ENCODE results near the gene SEMG2.

SEMG2 gene

DNA sequence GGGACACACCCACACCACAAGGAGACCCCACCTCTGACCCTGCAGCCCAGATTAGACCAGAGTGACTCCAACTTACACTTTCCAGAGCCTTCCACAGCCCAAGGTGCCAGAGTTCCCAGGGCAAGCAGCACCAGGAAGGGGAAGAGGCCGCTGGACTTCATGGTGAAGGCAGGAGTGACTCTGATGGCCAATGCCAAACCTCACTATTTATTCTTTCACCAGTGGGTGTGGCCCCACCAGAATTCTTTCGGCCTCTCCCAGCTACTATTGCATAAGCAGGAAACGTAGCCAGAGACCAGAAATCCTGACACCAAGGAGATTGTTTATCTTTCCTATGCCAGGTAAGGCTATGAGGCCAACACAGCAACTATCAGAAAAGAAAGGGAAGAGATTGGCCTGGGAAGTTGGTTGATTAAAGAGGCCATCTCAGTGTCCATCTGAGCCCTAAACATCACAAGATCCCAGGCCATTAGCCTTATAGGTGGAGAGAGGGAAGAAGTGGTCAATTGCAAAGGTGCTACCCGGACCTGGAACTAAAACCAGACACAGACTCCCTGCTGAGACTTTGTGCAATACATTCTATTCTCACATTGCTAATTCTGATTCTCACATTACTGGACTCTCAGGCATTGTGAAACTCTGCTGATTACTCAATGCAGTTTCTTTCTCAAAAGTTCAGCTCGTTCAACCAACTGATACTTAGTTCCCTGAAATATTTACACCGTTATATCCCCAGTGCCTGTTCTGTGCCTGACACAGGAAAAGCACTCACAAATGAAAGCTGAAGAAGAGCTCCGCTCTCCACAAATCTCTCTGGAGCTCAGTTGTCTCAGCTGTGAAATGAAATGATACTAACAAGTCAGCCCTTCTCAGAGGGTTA is 33.5 kb downstream of the SEMG2 start, which contains the start of gene SLPI:
TSS of gene SLPI (minus strand) at position 182 of the 880 bp plus-strand sequence. CDS start at position 161, 21 bp downstream.
- Mint-ChIP-seq H3K4me3 (no peak within 1 kb of the TSS), H3K36me3 (no peaks in the 10 kb centered on the region), H3K9me3 (no peaks in the 10 kb centered on the region), H3K27ac (no peak within 1 kb of the TSS), H3K27me3 (peaks cover 60% of the 10 kb centered on the region), H3K4me1 (no peaks in the 10 kb centered on the region)
- ATAC-seq: no peak

DNA sequence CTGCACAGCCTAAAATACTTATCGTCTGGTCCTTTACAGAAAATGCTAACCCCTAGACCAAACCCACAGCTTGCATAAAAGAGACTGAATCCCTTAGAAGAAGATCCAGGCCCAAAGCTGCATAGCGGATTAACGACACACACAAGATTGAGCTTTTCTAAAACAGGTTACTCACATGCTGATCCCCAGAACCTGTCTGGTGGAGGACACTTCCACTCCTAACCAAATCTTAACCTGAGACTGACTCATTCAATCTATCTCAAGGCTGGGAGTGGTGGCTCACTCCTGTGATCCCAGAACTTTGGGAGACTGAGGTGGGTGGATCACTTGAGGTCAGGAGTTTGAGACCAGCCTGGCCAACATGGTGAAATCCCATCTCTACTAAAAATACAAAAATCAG is 36.0 kb downstream of the SEMG2 start:
- no peak overlapping the region for H3K4me3 Mint-ChIP-seq
- no peaks in the 10 kb centered on the region for H3K4me1 Mint-ChIP-seq
- no peak overlapping the region for H3K27ac Mint-ChIP-seq
- no peaks in the 10 kb centered on the region for H3K9me3 Mint-ChIP-seq
- no peak for ATAC-seq
- H3K27me3 Mint-ChIP-seq: peaks cover 49% of the 10 kb centered on the region
- H3K36me3 Mint-ChIP-seq: no peaks in the 10 kb centered on the region

DNA sequence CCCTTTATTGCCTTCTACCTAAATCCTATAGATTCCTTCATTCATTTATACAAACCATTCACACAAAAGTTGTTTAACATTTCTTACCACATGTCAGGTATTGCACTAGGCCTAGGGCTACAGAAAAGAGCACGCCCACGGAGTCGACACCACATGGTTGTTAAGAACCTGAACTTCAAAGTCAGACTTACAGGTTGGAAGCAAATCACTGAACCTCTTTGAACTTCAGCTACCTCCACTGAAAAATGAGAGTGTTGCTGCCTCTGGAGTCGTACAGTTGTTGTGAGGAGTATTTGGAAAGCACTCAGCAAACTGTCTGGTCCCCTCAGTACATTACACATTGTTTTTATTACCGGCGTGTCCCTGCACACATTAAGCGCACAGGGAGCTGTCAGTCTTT is 36.5 kb downstream of the SEMG2 start:
- Mint-ChIP-seq H3K27ac (no peak overlapping the region), H3K4me1 (no peaks in the 10 kb centered on the region), H3K9me3 (no peaks in the 10 kb centered on the region), H3K36me3 (no peaks in the 10 kb centered on the region), H3K4me3 (no peak overlapping the region), H3K27me3 (peaks cover 44% of the 10 kb centered on the region)
- no peak for ATAC-seq

DNA sequence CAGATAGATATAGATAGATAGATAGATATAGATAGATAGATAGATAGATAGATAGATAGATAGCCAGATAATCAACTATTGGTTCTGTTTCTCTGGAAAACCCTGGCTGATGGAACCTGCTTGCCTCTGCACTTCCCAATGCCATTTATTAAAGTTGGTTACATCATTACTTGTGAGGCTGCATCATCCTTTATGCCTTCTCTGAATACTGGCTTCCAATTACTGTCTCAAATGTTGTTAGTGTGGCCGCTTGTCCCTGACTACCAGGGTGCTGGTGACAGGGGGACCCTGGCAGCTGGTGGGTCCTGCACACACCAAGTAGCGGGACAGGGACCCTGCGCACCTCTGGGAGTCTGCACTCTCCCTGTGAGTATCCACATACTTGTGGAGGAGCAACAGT is 37.1 kb downstream of the SEMG2 start:
- Mint-ChIP-seq H3K9me3 (no peaks in the 10 kb centered on the region), H3K36me3 (no peaks in the 10 kb centered on the region), H3K4me1 (no peaks in the 10 kb centered on the region), H3K27me3 (peaks cover 38% of the 10 kb centered on the region), H3K27ac (no peak overlapping the region), H3K4me3 (no peak overlapping the region)
- ATAC-seq: no peak

DNA sequence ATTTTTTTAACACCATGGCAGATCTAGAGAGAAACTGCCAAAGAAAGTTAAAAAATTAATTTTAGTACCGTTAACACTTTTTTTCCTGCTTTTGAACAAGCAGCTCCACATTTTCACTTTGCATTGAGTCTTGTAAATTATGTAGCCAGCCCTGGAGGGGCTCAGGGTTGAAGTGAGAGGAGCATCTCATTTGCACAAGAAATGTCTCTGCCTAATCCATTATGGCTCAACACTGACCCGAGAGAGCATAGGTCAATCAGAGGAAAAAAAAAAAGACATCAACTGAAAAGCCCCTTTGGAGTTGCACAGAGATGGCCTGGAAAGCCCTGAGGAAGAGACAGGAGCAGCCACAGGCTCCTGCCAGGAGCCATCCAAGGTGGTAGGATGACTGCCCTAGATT is 37.5 kb downstream of the SEMG2 start:
- Mint-ChIP-seq H3K36me3 (no peaks in the 10 kb centered on the region), H3K9me3 (no peaks in the 10 kb centered on the region), H3K27me3 (peaks cover 35% of the 10 kb centered on the region), H3K4me1 (no peaks in the 10 kb centered on the region), H3K4me3 (no peak overlapping the region), H3K27ac (no peak overlapping the region)
- no peak for ATAC-seq

DNA sequence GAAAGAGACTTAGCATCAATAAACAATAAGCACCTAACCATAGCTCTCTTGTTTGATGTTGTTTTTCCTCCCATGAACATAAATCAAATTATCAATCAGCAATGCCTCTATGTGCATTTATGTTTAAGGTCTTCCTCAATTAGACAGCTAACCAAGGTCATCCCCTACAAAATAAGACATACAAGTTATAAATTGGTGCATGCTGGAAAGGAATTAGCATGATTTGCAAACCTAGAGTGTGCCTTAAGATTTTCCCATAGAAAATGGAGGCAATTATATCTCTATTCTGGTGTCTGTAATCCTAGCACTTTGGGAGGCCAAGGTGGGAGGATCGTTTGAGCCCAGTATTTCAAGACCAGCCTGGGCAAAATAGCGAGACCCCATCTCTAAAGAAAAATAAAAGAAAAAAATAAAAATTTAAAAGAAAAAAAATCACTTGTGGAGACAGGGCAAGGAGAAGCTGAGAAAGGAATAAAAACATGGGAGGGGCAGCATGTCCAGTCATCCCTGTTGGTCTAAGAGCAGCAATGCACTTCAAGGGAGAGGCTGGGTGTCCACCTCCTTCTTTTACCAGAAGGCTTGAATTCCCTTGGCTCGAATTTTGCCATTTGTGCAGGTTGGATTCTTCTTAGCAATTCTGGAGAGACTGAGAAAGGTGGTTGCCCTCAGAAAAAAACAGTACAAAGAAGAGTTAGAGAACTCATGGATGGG is 42.5 kb downstream of the SEMG2 start:
- no peaks in the 10 kb centered on the region for H3K36me3 Mint-ChIP-seq
- H3K9me3 Mint-ChIP-seq: no peaks in the 10 kb centered on the region
- H3K4me1 Mint-ChIP-seq: no peaks in the 10 kb centered on the region
- no peak overlapping the region for H3K4me3 Mint-ChIP-seq
- H3K27me3 Mint-ChIP-seq: peaks cover 45% of the 10 kb centered on the region
- no peak overlapping the region for H3K27ac Mint-ChIP-seq
- no peak for ATAC-seq

DNA sequence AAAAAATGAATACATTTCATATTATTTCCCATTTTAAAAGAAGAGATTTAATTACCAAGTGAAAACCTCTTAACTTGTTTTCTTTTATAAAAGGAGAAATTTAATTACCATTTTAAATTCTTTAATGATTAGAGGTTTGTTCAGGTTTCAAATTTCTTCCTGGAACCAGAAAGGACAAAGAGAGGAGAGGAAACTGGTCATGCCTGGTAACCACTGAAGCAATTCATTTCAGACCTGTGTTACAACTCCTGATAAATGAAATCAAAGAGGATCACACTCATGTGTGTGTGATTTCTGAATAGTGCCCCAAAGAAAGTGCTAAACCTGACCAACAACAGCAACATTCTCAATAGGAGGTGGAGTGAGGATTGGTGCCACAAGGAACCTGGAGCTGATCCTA is 45.8 kb downstream of the SEMG2 start:
- no peak overlapping the region for H3K4me3 Mint-ChIP-seq
- no peaks in the 10 kb centered on the region for H3K4me1 Mint-ChIP-seq
- H3K27me3 Mint-ChIP-seq: peaks cover 43% of the 10 kb centered on the region
- no peak for ATAC-seq
- H3K36me3 Mint-ChIP-seq: no peaks in the 10 kb centered on the region
- no peaks in the 10 kb centered on the region for H3K9me3 Mint-ChIP-seq
- no peak overlapping the region for H3K27ac Mint-ChIP-seq

DNA sequence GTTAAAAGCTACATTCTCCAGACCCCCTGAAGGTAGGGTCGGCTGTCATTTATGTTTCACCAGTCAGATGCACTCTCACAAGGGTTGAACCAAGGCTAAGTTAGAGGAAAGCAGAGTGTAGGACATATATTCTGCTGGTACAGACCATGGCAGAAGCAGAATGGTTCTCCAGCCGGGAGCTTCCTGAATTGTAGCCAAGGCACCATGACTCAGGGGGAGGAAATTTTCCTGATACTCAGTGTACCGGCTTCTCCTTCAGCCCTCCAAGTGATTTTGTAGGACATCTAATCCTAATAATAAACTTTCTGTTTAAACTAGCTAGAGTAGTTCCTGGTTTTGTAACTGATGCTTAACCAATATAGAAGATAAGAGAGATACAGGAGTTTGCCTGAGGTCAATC is 47.4 kb downstream of the SEMG2 start:
- no peaks in the 10 kb centered on the region for H3K36me3 Mint-ChIP-seq
- H3K4me3 Mint-ChIP-seq: no peak overlapping the region
- H3K9me3 Mint-ChIP-seq: no peaks in the 10 kb centered on the region
- H3K27ac Mint-ChIP-seq: no peak overlapping the region
- H3K27me3 Mint-ChIP-seq: peaks cover 57% of the 10 kb centered on the region
- no peak for ATAC-seq
- H3K4me1 Mint-ChIP-seq: no peaks in the 10 kb centered on the region

DNA sequence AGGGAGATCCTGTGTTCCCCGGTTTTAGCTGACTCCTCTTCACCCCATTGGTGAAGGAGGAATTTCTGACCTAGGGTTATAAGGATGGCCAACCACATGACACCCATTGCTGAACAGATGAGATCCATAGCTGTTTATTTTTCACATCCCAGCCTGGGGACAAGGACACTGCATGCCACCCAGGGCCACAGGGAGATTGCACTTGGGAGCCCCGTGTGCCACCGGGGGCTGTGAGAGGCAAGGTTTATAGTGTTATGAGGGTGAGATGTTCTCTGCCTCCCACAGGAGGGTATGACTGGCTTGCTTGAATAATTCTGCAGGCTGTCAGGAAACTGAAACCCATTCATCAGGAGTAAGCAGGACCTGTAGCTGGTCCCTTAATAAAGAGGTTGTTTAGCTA is 47.9 kb downstream of the SEMG2 start:
- no peak overlapping the region for H3K27ac Mint-ChIP-seq
- ATAC-seq: no peak
- no peaks in the 10 kb centered on the region for H3K9me3 Mint-ChIP-seq
- H3K4me1 Mint-ChIP-seq: no peaks in the 10 kb centered on the region
- H3K27me3 Mint-ChIP-seq: peaks cover 52% of the 10 kb centered on the region
- H3K36me3 Mint-ChIP-seq: no peaks in the 10 kb centered on the region
- no peak overlapping the region for H3K4me3 Mint-ChIP-seq

DNA sequence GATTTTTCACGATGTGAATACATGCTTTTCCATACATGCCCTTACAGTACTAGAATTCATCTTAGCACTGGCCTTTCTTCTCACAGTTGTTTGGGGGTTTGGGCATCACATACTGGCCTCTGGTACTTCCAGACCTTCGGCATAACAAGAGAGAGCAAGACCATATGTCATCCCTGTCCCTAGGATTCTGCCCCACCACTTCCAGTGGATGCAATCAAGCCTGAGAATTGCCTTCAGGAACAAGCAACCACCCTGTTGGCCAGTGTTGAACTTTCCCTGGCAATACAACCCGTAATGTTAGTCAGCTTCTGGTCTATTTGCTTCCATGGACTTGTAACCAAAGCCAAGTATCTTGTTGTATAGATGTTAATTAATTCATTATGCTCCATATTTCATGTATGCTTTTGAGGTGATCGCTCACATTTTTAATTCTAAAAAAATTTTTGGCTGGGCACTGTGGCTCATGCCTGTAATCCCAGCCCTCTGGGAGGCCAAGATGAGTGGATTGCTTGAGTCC is 48.6 kb downstream of the SEMG2 start:
- no peak for ATAC-seq
- no peaks in the 10 kb centered on the region for H3K36me3 Mint-ChIP-seq
- H3K27ac Mint-ChIP-seq: no peak overlapping the region
- H3K4me1 Mint-ChIP-seq: no peaks in the 10 kb centered on the region
- H3K27me3 Mint-ChIP-seq: peaks cover 45% of the 10 kb centered on the region
- H3K4me3 Mint-ChIP-seq: no peak overlapping the region
- no peaks in the 10 kb centered on the region for H3K9me3 Mint-ChIP-seq

All from stimulated activated memory B cell treated with anti-CD40 and anti-IgM and Interleukin-4, amounts not matched to agents 10 μg/mL and 1 μg/mL and 100 μg/mL, for 72 hours (primary cell).